ENCODE data around the gene OSTM1.
"Not testable (repeated sequence)": the region's sequence is repeated elsewhere in the genome, so short reads cannot be mapped to it uniquely, and the experiment has no call there.

OSTM1 gene

GRCh38 chr6:108024427-108025073, 50.0 kb downstream of the OSTM1 start:
- no peak for DNase-seq (ENCODE audit: low read depth in 1 of 2, low spot score in 1 of 2)

GRCh38 chr6:108020472-108021116, 53.9 kb downstream of the OSTM1 start:
- DNase-seq (ENCODE audit: low read depth in 1 of 2, low spot score in 1 of 2) = no peak

GRCh38 chr6:108016283-108016682, 58.3 kb downstream of the OSTM1 start:
- not testable (repeated sequence) for DNase-seq (ENCODE audit: low read depth in 1 of 2, low spot score in 1 of 2)

GRCh38 chr6:108013787-108014439, 60.6 kb downstream of the OSTM1 start:
- no peak for DNase-seq (ENCODE audit: low read depth in 1 of 2, low spot score in 1 of 2)

- DNase-seq (ENCODE audit: low read depth in 1 of 2, low spot score in 1 of 2) = no peak
Observed at GRCh38 chr6:108009894-108010293, 64.6 kb downstream of the OSTM1 start.

GRCh38 chr6:108009258-108009657, 65.3 kb downstream of the OSTM1 start:
- DNase-seq (ENCODE audit: low read depth in 1 of 2, low spot score in 1 of 2) = not testable (repeated sequence)

GRCh38 chr6:108008363-108008762, 66.2 kb downstream of the OSTM1 start:
- no peak for DNase-seq (ENCODE audit: low read depth in 1 of 2, low spot score in 1 of 2)

DNA sequence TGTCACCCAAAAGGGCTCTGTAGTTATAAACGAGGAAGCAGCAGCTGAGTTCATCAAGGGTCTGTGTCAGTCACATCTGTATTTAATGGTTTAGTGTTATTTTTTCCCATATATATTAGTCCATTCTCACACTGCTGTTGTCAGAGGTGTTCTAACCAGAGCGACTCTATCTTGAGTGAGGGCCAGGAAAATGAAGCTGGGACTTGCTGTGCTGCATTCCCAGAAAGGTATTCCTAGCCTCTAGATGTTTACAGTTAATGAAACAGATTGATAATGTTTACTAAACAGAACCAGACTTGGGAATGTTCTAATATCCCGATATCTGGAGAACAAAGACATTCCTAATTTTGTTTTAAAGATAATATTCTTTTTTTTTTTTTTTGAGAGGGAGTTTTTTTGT, 68.6 kb downstream of the OSTM1 start:
- DNase-seq (ENCODE audit: low read depth in 1 of 2, low spot score in 1 of 2) = no peak

DNA sequence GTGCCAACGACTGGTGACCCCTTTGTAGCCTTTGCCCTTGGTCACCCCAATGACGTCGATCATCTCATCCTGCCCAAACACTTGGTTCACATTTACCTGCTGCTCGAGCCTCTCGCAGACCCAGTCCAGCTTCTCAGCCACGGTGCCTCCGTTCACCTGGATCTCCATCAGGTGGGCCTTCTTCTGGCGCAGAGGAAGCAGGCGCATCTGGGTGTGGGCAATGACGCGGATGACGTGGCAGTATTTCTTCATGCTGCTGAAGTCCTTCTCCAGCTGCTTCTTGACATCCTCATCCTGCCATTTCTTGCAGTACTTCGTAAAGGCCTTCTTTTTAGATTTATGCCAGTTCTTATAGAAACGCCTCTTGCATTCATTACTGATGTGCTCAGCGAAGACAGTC, 69.7 kb downstream of the OSTM1 start:
- DNase-seq (ENCODE audit: low read depth in 1 of 2, low spot score in 1 of 2) = no peak

DNA sequence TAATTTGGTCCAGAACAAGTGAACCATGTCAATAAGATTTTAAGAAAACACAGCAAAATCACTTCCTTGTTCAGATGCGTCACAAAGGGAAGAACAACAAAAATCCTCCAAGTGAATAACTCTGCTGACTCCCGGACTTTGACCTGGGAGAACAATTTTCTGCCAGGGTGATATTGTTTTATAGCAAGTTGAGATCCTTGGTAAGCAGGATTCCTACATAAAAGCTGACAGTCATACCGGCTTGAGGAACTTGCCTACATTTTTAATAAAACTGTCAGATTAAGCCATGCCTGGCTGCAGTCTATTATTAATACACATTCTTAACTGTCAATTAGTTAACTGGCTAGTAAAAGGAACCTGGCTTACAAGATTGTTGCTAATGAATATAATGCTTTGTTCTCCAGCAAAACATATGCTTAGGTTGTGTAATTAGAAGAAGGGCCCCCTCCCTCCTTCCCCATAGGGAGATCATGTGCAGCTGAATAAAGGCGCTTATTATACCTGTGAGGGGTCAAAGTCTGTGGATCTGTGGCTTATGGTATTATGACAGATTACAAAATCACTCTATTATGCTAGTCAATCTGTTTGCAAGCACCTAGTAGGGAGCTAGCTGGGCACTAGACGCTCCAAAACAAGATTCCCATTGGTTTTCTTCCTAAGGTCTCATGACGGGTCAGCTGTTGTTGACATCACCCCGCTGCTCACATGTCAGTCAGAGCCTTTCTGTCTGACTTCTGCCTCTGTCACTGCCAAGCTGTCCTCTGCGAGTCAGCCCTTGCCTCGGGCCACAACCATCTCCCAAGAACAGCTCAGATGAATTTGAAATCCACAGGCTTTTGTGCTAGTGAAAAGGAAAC, 71.9 kb downstream of the OSTM1 start:
- no peak for DNase-seq (ENCODE audit: low read depth in 1 of 2, low spot score in 1 of 2)

DNA sequence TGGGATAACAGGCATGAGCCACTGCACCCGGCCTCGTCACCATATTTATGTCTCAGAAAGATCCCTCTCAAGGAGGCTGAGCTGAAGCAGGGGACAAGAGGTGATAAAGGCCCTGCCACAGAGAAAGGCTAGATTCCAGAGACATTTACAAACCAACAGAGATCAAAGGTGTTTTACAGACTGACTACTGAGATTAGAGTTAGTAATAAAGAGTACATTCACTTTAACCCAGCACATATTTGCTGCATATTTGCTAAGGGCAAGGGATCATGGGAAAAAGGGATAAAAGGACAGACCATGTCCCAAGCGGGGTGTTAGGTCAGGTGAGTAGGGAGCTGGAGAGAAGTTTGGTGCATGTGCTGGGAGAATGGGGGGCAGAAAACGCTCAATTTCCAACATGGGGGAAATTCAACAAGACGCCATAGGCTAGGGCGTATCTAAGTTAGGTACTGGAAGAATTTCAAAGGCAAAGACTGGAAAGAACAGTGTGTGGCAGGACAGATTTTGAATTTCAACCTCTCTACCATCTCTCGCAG, 72.8 kb downstream of the OSTM1 start:
- DNase-seq (ENCODE audit: low read depth in 1 of 2, low spot score in 1 of 2) = no peak

DNA sequence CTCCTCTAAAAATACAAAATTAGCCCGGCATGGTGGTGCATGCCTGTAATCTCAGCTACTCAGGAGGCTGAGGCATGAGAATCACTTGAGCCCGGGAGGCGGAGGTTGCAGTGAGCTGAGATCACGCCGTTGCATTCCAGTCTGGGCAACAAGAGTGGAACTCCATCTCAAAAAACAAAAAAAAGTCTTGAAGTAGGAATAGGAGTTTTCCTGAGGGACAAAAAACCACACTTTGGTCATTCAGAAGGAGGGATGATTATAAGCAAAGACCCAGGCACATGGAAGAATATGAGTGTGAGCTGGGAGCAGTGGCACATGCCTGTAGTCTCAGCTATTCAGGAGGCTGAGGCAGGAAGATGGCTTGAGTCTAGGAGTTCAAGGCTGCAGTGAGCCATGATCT, 74.3 kb downstream of the OSTM1 start:
- DNase-seq (ENCODE audit: low read depth in 1 of 2, low spot score in 1 of 2) = not testable (repeated sequence)

DNA sequence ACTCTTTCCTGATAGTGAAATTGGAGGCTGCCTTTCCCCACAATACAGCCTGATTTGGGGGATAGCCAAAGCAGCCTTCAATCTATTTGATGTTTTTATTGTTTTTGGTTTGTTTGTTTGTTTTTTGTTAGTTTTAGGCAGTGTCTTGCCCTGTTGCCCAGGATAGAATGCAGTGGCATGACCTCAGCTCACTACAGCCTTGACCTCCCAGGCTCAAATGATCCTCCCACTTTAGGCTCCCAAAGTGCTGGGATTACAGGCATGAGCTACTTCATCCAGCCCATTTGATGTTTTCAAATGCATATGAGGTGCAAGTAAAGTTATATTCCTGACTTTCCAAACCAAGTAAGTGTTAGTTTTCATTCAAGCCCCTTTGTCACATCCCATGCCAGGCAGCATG, 75.2 kb downstream of the OSTM1 start:
- DNase-seq (ENCODE audit: low read depth in 1 of 2, low spot score in 1 of 2) = no peak

DNA sequence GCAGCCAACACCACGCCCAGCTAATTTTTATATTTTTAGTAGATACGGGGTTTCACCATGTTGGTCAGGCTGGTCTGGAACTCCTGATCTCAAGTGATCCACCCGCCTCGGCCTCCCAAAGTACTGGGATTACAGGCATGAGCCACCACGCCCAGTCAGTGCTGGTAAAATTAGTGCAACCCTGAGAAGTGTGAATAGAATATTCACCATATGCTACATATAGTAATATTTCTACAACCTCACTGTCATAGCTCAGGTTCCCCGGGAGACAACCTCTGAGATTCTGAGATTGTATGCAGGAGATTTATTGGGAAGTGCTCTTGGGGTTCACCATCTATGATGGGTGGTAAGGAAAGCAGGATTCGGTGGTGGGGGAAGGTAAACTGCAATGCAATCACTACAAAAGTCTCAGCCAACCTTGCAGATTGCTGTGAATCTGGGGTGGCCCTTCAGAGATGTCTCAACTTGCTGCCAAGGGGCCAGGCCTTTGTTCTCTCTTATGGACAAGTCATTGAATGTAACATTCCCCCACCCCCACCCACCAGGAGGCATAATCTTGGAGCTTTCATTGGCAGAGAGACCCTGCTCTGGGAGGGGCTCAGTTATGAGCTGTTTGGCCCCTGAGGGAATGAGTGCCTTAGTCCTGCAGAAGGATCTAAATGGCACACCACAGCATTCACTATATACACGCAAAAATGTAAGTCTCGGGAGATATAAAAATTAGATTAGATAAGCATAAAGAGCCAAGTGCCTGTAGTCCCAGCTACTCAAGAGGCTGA, 82.6 kb downstream of the OSTM1 start:
- no peak for DNase-seq (ENCODE audit: low read depth in 1 of 2, low spot score in 1 of 2)
